ENCODE data around the gene SLC7A6.

SLC7A6 gene

GRCh38 chr16:68338326-68339119 is 74.2 kb downstream of the SLC7A6 start:
- no peaks in the 10 kb centered on the region for H3K9me3 Mint-ChIP-seq
- H3K27me3 Mint-ChIP-seq: no peaks in the 10 kb centered on the region
- DNase-seq (no peak), ATAC-seq (replicated peaks) (no peak)
- H3K4me3 Mint-ChIP-seq: no peak overlapping the region
- H3K4me1 Mint-ChIP-seq: no peaks in the 10 kb centered on the region
- no peak overlapping the region for H3K27ac Mint-ChIP-seq
- H3K36me3 Mint-ChIP-seq: peaks cover 59 to 71% of the 10 kb centered on the region in 2 donors

- ATAC-seq (replicated peaks) (no peak), DNase-seq (no peak)
- H3K36me3 Mint-ChIP-seq: peaks cover 59 to 70% of the 10 kb centered on the region in 2 donors
- no peaks in the 10 kb centered on the region for H3K27me3 Mint-ChIP-seq
- H3K4me3 Mint-ChIP-seq: no peak overlapping the region
- no peaks in the 10 kb centered on the region for H3K4me1 Mint-ChIP-seq
- no peaks in the 10 kb centered on the region for H3K9me3 Mint-ChIP-seq
- H3K27ac Mint-ChIP-seq: no peak overlapping the region
These were observed 74.9 kb downstream of the SLC7A6 start for GRCh38 chr16:68339214-68339613.

- DNase-seq (no peak), ATAC-seq (replicated peaks) (no peak)
- H3K9me3 Mint-ChIP-seq: no peaks in the 10 kb centered on the region
- H3K27ac Mint-ChIP-seq: no peak overlapping the region
- no peaks in the 10 kb centered on the region for H3K4me1 Mint-ChIP-seq
- H3K4me3 Mint-ChIP-seq: no peak overlapping the region
- no peaks in the 10 kb centered on the region for H3K27me3 Mint-ChIP-seq
- H3K36me3 Mint-ChIP-seq: peaks cover 60 to 73% of the 10 kb centered on the region in 2 donors
These were observed 78.3 kb downstream of the SLC7A6 start for GRCh38 chr16:68342620-68343019.

GRCh38 chr16:68343137-68343536 is 78.8 kb downstream of the SLC7A6 start:
- no peak overlapping the region for H3K27ac Mint-ChIP-seq
- peaks cover 55 to 73% of the 10 kb centered on the region in 2 donors for H3K36me3 Mint-ChIP-seq
- ATAC-seq (replicated peaks) (no peak), DNase-seq (no peak)
- H3K4me3 Mint-ChIP-seq: no peak overlapping the region
- H3K27me3 Mint-ChIP-seq: no peaks in the 10 kb centered on the region
- no peaks in the 10 kb centered on the region for H3K9me3 Mint-ChIP-seq
- H3K4me1 Mint-ChIP-seq: no peaks in the 10 kb centered on the region

- no peak overlapping the region for H3K4me3 Mint-ChIP-seq
- no peaks in the 10 kb centered on the region for H3K27me3 Mint-ChIP-seq
- ATAC-seq (replicated peaks) (no peak), DNase-seq (no peak)
- peaks cover 56 to 74% of the 10 kb centered on the region in 2 donors for H3K36me3 Mint-ChIP-seq
- H3K4me1 Mint-ChIP-seq: no peaks in the 10 kb centered on the region
- no peak overlapping the region for H3K27ac Mint-ChIP-seq
- no peaks in the 10 kb centered on the region for H3K9me3 Mint-ChIP-seq
These were observed 79.9 kb downstream of the SLC7A6 start for GRCh38 chr16:68344252-68344651.

- Mint-ChIP-seq H3K4me1 (no peaks in the 10 kb centered on the region), H3K27me3 (no peaks in the 10 kb centered on the region), H3K36me3 (peaks cover 49 to 74% of the 10 kb centered on the region in 2 donors), H3K9me3 (no peaks in the 10 kb centered on the region), H3K27ac (no peak overlapping the region), H3K4me3 (no peak overlapping the region)
- DNase-seq (no peak), ATAC-seq (replicated peaks) (no peak)
These were observed 81.1 kb downstream of the SLC7A6 start for GRCh38 chr16:68345351-68345810.

- H3K4me3 Mint-ChIP-seq: no peak overlapping the region
- DNase-seq (no peak), ATAC-seq (replicated peaks) (no peak)
- no peaks in the 10 kb centered on the region for H3K27me3 Mint-ChIP-seq
- no peaks in the 10 kb centered on the region for H3K4me1 Mint-ChIP-seq
- H3K36me3 Mint-ChIP-seq: peaks cover 49 to 74% of the 10 kb centered on the region in 2 donors
- no peaks in the 10 kb centered on the region for H3K9me3 Mint-ChIP-seq
- H3K27ac Mint-ChIP-seq: no peak overlapping the region
These were observed 81.8 kb downstream of the SLC7A6 start for GRCh38 chr16:68345958-68346635.

GRCh38 chr16:68346892-68347480 is 82.7 kb downstream of the SLC7A6 start:
- ATAC-seq (replicated peaks): no peak
- Mint-ChIP-seq H3K4me3 (no peak overlapping the region), H3K9me3 (no peaks in the 10 kb centered on the region), H3K27me3 (no peaks in the 10 kb centered on the region), H3K27ac (peak overlapping the region; percentile 83), H3K4me1 (no peaks in the 10 kb centered on the region), H3K36me3 (peaks cover 54 to 79% of the 10 kb centered on the region in 2 donors)
- DNase-seq: no peak

GRCh38 chr16:68347605-68348004 is 83.3 kb downstream of the SLC7A6 start:
- Mint-ChIP-seq H3K4me1 (no peaks in the 10 kb centered on the region), H3K27ac (no peak overlapping the region), H3K27me3 (no peaks in the 10 kb centered on the region), H3K36me3 (peaks cover 55 to 79% of the 10 kb centered on the region in 2 donors), H3K4me3 (no peak overlapping the region), H3K9me3 (no peaks in the 10 kb centered on the region)
- ATAC-seq (replicated peaks) (no peak), DNase-seq (no peak)

GRCh38 chr16:68348639-68349445 is 84.5 kb downstream of the SLC7A6 start:
- H3K4me3 Mint-ChIP-seq: no peak overlapping the region
- no peak overlapping the region for H3K27ac Mint-ChIP-seq
- no peak for DNase-seq
- no peaks in the 10 kb centered on the region for H3K4me1 Mint-ChIP-seq
- no peaks in the 10 kb centered on the region for H3K27me3 Mint-ChIP-seq
- peaks cover 60 to 81% of the 10 kb centered on the region in 2 donors for H3K36me3 Mint-ChIP-seq
- H3K9me3 Mint-ChIP-seq: no peaks in the 10 kb centered on the region
- no peak for ATAC-seq (replicated peaks)

GRCh38 chr16:68349838-68350410 is 85.6 kb downstream of the SLC7A6 start:
- Mint-ChIP-seq H3K9me3 (no peaks in the 10 kb centered on the region), H3K4me3 (no peak overlapping the region), H3K27me3 (peaks cover 0 to 3% of the 10 kb centered on the region in 2 donors), H3K27ac (no peak overlapping the region), H3K36me3 (peaks cover 67 to 88% of the 10 kb centered on the region in 2 donors), H3K4me1 (peaks cover 2 to 5% of the 10 kb centered on the region in 2 donors)
- DNase-seq: no peak
- ATAC-seq (replicated peaks): no peak

- Mint-ChIP-seq H3K9me3 (no peaks in the 10 kb centered on the region), H3K27me3 (peaks cover 0 to 5% of the 10 kb centered on the region in 2 donors), H3K27ac (no peak overlapping the region), H3K4me3 (no peak overlapping the region), H3K36me3 (peaks cover 69 to 91% of the 10 kb centered on the region in 2 donors), H3K4me1 (peaks cover 11 to 14% of the 10 kb centered on the region in 2 donors)
- DNase-seq (no peak), ATAC-seq (replicated peaks) (no peak)
These were observed 86.6 kb downstream of the SLC7A6 start for GRCh38 chr16:68350813-68351350.
